Measurements from ENCODE around the gene GATM. TPM values are rescaled to one million over a fixed set of nuclear protein-coding genes. Genes with fewer than 3 reads are reported as not detected.

GATM gene
- total RNA-seq, 1 donor from 2014 or later = 0.30 TPM

- no peaks in the 10 kb centered on the region for H3K9me3 Mint-ChIP-seq (ENCODE audit: low read depth)
- peaks cover 5% of the 10 kb centered on the region for H3K36me3 Mint-ChIP-seq (ENCODE audit: low read depth)
- no peak for TF ChIP-seq CTCF (IDR thresholded peaks at IDR 0.05)
Observed at GRCh38 chr15:45401665-45402161, 23.4 kb upstream of the GATM start.

GRCh38 chr15:45399381-45400212 is 21.3 kb upstream of the GATM start:
- Mint-ChIP-seq H3K9me3 (ENCODE audit: low read depth) (no peaks in the 10 kb centered on the region), H3K27me3 (ENCODE audit: low read depth) (peaks cover 35% of the 10 kb centered on the region), H3K27ac (ENCODE audit: unreplicated experiment) (no peak overlapping the region), H3K4me1 (ENCODE audit: low read depth) (peaks cover 21% of the 10 kb centered on the region), H3K4me3 (ENCODE audit: unreplicated experiment) (no peak overlapping the region), H3K36me3 (ENCODE audit: low read depth) (no peaks in the 10 kb centered on the region)
- no peak for DNase-seq (ENCODE audit: low spot score)
- TF ChIP-seq CTCF (IDR thresholded peaks at IDR 0.05) = peak; percentile 89

More at GRCh38 chr15:45401665-45402161, 23.4 kb upstream of the GATM start:
- Mint-ChIP-seq H3K27me3 (ENCODE audit: low read depth) (peaks cover 16% of the 10 kb centered on the region), H3K27ac (ENCODE audit: unreplicated experiment) (peak overlapping the region; percentile 92), H3K4me3 (ENCODE audit: unreplicated experiment) (peak overlapping the region; percentile 84), H3K4me1 (ENCODE audit: low read depth) (peaks cover 27% of the 10 kb centered on the region)
- no peak for DNase-seq (ENCODE audit: low spot score)

- no peak overlapping the region for H3K27ac Mint-ChIP-seq (ENCODE audit: unreplicated experiment)
Observed at GRCh38 chr15:45397116-45397665, 18.8 kb upstream of the GATM start.

GRCh38 chr15:45395943-45396342 is 17.6 kb upstream of the GATM start:
- no peak for DNase-seq (ENCODE audit: low spot score)
- no peak for TF ChIP-seq CTCF (IDR thresholded peaks at IDR 0.05)
- Mint-ChIP-seq H3K27ac (ENCODE audit: unreplicated experiment) (no peak overlapping the region), H3K36me3 (ENCODE audit: low read depth) (no peaks in the 10 kb centered on the region), H3K9me3 (ENCODE audit: low read depth) (no peaks in the 10 kb centered on the region), H3K27me3 (ENCODE audit: low read depth) (peaks cover 55% of the 10 kb centered on the region), H3K4me3 (ENCODE audit: unreplicated experiment) (no peak overlapping the region), H3K4me1 (ENCODE audit: low read depth) (no peaks in the 10 kb centered on the region)

More at GRCh38 chr15:45397116-45397665, 18.8 kb upstream of the GATM start:
- no peaks in the 10 kb centered on the region for H3K9me3 Mint-ChIP-seq (ENCODE audit: low read depth)
- H3K36me3 Mint-ChIP-seq (ENCODE audit: low read depth) = no peaks in the 10 kb centered on the region
- no peak for TF ChIP-seq CTCF (IDR thresholded peaks at IDR 0.05)
- H3K4me1 Mint-ChIP-seq (ENCODE audit: low read depth) = peaks cover 8% of the 10 kb centered on the region
- H3K27me3 Mint-ChIP-seq (ENCODE audit: low read depth) = peaks cover 52% of the 10 kb centered on the region
- no peak for DNase-seq (ENCODE audit: low spot score)
- no peak overlapping the region for H3K4me3 Mint-ChIP-seq (ENCODE audit: unreplicated experiment)

- Mint-ChIP-seq H3K27me3 (ENCODE audit: low read depth) (peaks cover 64% of the 10 kb centered on the region), H3K27ac (ENCODE audit: unreplicated experiment) (no peak overlapping the region), H3K4me1 (ENCODE audit: low read depth) (no peaks in the 10 kb centered on the region), H3K9me3 (ENCODE audit: low read depth) (no peaks in the 10 kb centered on the region), H3K36me3 (ENCODE audit: low read depth) (no peaks in the 10 kb centered on the region), H3K4me3 (ENCODE audit: unreplicated experiment) (no peak overlapping the region)
- TF ChIP-seq CTCF (IDR thresholded peaks at IDR 0.05) = no peak
- no peak for DNase-seq (ENCODE audit: low spot score)
Observed at GRCh38 chr15:45394681-45395080, 16.3 kb upstream of the GATM start.
